ENCODE data around the gene TLE4.

- TF ChIP-seq, protein P1, sequence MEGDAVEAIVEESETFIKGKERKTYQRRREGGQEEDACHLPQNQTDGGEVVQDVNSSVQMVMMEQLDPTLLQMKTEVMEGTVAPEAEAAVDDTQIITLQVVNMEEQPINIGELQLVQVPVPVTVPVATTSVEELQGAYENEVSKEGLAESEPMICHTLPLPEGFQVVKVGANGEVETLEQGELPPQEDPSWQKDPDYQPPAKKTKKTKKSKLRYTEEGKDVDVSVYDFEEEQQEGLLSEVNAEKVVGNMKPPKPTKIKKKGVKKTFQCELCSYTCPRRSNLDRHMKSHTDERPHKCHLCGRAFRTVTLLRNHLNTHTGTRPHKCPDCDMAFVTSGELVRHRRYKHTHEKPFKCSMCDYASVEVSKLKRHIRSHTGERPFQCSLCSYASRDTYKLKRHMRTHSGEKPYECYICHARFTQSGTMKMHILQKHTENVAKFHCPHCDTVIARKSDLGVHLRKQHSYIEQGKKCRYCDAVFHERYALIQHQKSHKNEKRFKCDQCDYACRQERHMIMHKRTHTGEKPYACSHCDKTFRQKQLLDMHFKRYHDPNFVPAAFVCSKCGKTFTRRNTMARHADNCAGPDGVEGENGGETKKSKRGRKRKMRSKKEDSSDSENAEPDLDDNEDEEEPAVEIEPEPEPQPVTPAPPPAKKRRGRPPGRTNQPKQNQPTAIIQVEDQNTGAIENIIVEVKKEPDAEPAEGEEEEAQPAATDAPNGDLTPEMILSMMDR (IDR thresholded peaks at IDR 0.05; ENCODE audit: low read depth, low read length, poor library complexity, severe bottlenecking): no peak
- TF ChIP-seq EZH2phosphoT487 (IDR thresholded peaks at IDR 0.05; ENCODE audit: borderline replicate concordance, low read length): no peak
Measured at GRCh38 chr9:79735023-79735779, 163.4 kb downstream of the TLE4 start.

Measured in DOHH2 (cell line).